Activated T-helper 1 cell treated with Interleukin-2 at 50 U/mL for 16 hours (primary cell): ENCODE measurements around the gene IKZF5.
A peak's percentile ranks its signal among the peaks of the same experiment; 100 is the strongest.

Experiments
- DNase-seq: peaks from one replicate; pipeline ENCODE4 v3.0.0-alpha.2; 2020; ENCODE audit warnings: low read depth

IKZF5 gene

DNA sequence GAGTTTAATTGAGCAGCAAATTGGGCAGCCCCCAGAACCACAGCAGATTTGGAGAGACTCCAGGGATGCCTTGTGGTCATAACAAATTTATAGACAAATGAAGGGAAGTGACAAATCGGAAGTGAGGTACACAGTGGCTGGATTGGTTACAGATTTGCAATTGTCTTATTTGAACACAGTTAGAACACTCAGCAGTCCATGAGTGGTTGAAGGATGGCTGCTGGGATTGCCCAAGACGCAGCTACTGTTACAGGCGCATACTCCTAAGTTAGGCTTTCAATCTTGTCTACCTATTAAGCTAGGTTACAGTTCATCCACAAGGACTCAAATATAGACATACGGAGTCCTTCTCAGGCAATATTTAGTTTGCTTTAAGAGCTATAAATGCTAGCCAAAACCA lies 7.6 kb upstream of the IKZF5 start:
- DNase-seq: no peak

DNA sequence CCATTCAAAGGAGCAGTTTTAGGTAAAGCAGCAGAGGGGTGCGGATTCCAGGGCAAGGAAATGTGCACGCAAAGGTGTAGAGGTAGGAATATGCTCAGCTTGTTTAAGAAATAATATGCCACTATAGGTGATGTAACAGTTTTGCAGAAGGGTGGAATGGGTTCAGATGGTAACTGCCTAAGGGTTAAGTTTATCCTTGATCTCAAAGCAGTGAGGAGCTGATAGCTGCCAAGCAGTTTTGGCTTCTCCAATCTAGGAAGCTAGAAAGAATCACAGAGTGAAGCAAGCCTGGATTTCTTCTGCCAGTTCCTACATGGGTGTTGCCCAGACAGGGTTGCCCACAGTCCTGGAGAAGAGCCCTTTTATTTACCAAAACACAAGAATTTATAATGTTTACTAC lies 6.2 kb upstream of the IKZF5 start:
- DNase-seq: no peak

DNA sequence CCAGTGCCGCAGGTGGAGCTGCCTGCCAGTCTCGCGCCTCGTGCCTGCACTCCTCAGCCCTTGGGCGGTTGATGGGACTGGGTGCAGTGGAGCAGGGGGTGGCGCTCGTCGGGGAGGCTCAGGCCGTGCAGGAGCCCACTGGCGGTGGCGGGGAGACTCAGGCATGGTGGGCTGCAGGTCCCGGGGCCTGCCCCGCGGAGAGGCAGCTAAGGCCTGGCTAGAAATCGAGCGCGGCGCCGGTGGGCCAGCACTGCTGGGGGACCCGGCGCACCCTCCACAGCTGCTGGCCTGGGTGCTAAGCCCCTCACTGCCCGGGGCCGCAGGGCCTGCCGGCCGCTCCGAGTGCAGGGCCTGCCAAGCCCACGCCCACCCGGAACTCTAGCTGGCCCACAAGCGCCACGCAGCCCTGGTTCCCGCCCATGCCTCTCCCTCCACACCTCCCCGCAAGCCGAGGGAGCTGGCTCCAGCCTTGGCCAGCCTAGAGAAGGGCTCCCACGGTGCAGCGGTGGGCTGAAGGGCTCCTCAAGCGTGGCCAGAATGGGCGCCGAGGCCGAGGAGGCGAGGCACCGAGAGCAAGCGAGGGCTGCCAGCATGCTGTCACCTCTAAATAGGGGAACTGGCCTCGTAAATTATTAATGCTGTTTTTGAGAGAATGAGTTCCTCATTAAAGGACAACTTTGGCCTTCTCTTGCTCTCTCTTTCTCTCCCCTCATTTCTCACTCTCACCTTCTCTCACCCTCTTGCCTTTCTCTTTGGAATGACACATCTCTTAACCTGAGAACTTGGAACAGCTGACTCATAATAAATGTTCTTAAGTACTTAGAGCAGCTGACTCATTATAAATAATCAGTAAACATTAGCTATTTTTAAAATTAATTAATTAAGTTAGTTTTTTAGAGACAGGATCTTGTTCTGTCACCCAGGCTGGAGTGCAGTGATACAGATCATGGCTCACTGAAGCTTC lies 5.1 kb upstream of the IKZF5 start:
- DNase-seq: no peak

DNA sequence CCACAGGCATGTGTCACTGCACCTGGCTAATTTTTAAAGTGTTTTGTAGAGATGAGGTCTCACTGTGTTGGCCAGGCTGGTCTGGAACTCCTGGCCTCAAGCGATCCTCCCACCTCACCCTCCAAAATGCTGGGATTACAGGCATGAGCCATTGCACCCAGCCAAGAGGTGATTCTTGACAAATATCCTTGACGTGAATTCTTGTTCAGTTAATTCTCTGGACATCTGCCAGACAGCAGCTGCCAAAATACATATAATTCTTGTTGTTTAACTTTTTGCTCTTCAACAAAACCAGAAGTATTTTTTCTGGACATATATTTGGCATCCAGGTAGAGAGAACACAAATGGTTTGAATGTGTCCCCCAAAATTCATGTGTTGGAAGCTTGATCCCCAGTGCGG lies 3.4 kb upstream of the IKZF5 start:
- DNase-seq: no peak

DNA sequence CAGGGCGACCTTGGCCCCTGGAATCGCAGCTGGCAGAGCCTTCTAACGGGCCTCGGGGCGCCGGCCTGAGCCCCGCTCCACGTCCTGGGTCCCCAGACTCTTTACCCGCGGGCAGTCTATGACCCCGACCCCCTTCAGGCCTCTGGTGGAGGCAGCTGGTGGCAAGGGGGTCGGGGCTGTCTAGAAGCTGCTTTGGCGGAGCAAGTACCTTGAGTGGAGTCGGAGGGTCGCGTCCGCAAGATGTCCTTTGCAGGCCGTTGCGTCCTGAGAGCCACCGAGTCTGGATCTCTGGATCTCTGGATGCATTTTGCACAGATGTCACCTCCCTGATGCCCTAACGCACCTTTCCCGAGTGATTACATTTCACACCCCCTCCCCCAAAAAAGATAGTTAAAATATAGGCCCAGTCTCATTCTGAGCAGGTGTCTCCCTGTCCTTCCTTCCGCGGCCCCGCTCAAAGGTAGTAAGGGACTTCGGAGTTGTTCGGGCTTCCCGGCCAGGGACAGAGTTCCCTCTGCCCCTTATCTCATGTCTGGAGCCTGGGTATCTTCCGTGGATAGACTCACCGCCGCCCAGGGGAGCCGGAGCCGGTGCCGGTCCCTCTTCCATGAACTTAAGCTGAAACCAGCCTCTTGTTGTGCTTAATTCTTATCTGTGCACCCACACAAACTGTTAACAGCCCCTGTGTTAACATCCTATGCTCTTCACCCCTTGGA lies 668 bp upstream of the IKZF5 start:
- DNase-seq: no peak

DNA sequence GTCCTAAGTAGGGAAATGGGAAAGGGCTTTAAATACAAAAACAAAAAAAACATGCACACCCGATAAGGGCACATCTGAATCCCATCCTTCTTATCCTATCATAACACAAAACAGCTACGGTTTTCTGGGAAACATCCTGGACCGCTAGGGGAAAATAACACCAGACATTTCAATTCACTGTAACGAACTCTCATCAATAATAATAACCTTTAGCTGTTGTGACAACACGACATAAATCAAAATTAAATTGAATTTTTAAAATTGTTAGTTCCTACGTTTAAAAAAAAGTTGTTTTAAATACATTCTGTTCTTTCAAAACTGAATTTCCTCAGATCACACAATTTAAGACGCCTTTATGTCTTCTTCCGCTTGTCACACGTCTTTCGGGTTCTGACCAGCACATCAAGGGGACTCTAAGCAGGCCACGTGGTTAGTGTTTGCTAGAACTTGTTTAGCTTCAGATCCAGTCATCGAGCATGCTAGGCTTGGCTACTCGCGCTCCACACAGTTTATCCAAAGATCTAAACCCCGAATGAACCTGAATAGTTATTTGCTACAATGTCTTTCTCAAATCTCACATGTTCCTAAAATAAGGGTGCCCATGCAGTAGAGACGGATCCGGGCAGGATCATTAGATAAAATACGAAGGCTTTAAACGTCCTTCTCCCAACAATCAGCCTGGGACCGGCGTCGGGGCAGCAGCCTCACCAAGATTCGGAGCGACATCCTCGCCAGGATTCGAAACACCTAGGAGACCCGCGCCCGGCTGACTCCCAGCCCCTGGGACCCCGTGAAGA lies 839 bp downstream of the IKZF5 start:
- DNase-seq: peak; percentile 9

DNA sequence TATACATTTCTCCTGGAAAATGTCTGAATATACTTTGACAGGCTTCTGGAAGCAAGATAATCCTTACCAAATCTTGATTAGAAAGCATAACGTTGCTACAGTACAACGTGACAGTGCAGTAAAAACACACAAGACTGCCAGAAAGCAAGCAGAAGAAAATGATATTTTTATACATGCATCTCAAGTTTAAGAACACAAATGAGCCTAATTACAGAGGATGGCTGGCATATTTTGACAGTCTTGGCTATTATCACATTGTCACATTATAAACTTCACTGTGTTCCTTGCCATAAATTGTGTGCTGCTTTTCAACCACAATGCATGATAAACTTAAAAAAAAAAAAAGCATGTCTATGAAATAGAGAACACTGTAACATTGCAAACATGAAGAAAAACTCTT lies 4.3 kb downstream of the IKZF5 start:
- DNase-seq: no peak

DNA sequence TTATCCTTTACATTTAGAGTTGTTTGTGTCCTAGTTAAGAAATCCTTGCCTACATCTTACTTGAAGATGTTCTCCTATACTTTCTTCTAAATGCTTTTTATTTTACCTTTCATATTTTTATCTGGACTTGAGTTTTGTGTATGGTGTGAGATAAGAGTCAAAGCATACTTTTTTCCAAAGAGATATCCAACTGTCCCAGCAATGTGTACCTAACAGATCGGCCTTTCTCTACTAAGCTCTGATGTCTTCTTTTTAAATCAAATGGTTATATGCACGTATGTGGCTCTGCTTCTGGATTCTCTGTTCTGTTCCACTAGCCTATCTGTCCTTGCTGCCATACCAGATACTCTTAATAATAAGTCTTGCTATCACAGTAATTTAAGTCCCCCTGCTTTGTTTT lies 7.2 kb downstream of the IKZF5 start:
- no peak for DNase-seq

DNA sequence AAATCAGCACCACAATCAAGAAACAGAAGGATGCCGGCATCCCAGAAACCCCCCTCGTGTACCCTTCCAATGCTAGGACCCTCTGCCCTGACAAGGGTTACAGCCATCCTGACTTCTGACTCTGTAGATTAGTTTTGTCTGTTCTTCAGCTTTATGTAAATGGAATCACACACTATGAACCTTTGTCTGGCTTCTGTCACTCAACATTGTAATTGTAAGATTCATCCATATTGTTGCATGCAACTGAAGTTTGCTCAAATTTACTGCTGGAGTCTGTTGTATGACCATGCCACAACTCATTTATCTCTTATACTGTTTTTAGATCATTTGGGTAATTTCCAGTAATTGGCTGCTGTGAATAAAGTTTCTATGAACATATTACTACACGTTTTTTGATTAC lies 8.4 kb downstream of the IKZF5 start:
- DNase-seq: no peak

DNA sequence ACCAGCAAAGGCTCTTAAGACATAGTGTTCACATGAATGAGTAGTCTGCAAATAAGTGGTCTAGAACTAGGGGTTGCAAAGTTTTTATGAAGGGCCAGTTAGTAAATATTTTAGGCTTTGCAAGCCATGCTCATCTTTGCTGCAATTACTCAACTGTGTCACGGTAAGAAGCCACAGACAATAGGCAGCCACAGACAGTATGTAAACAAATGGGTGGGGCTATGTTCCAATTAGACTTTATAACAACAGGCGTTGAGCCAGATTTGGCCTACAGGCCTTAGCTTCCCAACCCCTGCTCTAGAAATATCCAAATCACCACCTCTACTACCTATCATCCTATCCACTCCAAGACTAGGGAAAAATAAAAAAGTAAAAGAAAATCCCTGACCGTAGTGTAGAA lies 9.2 kb downstream of the IKZF5 start:
- DNase-seq: no peak

DNA sequence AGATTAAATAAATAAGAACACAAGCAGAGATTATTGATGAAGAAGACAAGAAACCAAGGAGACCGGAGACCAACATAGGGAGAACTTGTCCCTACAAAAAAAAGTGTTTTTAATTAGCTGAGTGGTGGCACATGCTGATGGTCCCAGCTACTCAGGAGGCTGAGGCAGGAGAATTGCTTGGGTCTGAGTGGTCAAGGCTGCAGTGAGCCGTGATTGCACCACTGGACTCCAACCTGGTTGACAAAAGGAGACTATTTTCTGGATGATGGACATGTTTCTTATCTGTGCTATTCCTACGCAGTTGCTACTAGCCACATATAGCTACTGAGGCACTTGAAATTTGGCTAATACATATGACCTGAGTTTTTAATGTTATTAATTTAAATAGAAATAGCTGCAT lies 9.7 kb downstream of the IKZF5 start:
- no peak for DNase-seq

DNA sequence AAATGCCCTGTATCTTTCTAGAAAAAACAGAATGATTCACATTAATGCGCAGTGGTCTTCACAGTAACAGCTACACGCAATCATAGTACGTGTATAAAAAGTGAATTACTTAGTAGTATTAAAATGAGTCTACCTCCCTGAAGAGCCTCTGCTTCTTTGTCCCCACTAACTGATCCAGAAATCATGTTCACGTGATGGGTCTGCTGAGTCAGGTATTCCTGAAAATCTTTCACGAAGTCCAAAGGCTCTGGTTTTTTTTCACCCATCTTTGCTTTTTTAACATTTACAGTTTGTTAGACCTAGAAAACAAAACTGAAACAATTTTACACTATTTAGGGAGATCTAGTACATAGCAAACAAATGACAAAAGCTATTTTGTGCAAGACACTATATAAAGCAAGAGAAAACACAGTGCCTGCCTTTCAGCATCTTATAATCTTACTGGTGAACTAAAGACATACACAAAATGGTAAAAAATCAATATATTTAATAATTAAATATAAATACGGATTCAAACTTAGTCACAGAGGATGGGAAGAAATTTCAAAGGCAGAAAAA lies 10.2 kb downstream of the IKZF5 start:
- no peak for DNase-seq

DNA sequence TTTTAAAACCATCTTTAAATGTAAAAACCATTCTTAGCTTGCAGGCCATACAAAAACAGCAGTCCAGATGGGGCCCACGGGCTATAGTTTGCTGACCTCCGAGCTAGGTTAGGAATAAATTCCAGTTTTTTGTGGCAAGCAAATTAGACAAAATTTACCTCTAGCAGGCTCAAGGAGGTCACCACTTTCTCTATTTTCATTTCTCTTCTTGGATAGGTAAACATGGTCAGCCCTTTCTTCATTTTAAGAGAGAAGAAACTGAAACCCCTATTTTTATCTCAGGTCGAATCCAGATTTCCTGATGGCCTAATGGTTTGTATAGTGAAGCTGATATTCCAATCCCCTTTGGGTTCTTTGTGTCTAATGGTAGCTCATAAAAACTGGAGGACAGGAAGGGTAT lies 10.7 kb downstream of the IKZF5 start:
- no peak for DNase-seq

DNA sequence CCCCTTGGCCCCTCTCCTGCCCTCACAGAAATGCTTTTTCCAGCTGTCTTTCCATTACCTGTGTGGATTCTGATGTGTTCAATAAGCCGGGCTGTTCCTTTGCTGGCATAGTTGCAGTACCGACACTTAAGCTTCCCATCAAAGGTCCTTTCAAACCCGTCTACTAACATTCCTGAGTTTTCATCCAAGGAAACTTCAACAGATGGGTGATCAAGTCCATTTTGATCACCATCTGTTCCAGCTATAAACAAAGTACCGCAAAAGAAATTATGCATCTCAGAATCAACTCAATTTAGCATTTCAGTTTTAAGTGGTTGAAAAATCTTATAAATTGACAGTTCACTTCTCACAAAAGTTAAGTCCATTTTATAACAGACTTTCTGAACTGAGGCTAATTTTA lies 12.7 kb downstream of the IKZF5 start:
- no peak for DNase-seq

DNA sequence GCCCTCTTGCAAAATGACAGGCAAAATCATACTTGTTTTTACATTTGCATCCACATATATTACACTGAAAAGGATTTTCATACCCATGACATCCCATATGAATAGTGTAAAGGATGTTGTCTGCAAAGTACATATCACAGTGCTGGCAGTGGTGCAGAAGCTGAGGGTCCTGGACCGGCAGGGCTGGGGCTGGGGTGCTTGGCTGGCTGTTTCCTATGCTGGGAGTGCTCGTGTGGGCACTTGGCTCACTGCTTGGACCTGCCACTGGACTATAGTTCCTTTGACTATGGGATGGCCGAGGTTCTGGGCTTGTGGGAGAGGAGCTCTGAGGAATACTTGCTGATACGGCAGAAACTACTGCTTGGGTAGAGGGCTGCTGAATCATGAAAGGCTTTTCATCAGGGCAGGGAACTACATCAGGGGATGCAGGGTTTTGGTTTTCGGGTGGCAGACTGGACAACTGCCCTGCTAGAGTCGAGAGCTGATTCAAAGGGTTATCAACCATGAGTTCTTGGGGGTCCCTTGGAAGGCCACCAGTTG lies 14.7 kb downstream of the IKZF5 start:
- DNase-seq: no peak

DNA sequence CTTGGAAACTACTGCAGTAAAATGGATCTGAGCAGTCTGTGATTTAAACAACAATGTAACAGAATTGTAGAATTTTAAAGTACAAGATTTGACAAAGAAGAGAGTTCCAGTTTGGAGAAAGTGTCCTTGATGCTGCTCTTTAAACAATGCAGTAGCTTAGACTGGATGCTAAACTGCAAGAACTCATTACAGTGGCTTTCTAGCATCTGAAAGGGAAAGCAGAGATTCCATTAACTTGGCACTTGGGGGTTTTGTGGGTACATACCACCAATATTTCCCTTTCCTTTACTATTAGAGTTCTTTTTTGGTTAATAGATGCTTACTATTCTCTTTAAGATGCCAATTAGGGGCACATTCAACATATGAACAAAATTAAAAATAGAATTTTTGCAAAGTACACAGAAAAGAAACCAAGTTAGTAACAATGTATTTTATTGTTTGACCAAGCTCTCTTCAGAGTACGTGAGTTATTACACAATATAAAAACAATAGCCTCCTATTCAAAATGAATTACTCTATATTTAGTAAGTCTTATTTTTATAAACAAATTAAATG lies 16.5 kb downstream of the IKZF5 start:
- DNase-seq: no peak

DNA sequence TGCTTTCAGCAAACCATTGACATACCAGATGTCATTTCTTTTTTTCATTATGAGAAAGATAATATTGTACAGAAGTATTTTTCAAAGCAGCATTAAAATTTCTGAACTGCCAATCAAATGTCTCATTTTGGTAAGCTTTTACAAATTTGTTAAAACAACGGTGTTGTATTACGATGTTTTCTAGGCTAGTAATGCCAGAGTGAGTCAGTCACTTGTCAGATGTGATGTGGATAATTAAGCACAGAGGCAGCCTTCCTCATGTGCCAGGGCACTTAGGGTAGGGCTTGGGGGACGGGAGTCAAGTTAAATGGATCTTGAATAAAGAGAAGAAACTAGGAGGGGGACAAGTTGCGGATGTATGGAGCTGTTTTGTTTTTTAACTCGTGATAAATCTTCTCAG lies 18.3 kb downstream of the IKZF5 start:
- no peak for DNase-seq

DNA sequence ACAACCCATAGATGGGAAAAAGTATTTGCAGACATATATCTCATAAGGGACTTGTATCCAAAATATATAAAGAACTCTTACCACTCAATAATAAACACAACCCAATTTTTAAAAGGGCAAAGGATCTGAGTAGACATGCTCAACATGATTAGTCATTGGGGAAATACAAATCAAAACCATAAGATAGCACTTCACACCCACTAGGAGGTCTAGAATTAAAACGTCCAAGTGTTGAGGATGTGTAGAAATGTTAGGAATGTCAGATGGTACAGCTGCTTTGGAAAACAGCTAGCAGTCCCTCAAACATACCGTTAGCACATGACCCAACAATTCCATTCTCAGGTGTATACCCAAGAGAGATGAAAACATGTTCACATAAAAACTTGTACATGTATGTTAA lies 20.1 kb downstream of the IKZF5 start:
- no peak for DNase-seq

DNA sequence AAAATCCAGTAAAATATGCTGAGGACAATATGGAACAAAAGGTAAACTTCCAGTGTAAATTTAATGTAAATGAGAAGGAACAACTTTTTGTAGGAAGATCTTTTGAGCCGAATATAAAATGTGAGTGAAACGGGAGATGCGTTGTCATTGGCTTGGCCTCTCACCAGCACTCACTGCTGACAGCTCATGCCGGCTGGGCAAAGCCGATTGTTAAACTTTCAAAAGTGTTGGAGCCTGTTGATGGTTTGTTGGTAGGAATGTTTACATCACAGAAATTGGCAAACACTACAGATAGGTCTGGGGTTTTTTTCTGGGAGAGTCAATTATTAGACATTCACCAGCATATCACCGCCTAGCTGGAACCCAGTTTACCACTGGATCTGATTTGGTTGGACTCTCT lies 22.3 kb downstream of the IKZF5 start:
- DNase-seq: no peak

DNA sequence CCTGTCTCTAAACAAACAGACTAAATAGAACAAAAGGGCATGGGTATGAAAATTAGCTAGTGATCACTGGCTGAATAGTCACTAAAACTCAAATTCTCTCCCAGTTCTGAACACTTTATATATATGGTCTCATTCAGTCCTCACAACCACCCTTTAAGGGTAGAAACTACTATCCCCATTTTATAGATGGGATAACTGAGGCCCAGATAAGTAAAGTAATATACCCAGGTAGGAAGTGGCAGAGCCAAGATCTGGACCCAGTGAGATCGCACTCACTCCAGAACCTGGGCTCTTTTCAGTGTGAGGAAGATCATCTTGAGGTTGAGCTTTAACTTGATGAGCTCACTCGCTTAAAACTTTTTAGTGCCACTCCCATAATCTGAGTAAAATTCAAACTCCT lies 23.9 kb downstream of the IKZF5 start:
- DNase-seq: no peak

DNA sequence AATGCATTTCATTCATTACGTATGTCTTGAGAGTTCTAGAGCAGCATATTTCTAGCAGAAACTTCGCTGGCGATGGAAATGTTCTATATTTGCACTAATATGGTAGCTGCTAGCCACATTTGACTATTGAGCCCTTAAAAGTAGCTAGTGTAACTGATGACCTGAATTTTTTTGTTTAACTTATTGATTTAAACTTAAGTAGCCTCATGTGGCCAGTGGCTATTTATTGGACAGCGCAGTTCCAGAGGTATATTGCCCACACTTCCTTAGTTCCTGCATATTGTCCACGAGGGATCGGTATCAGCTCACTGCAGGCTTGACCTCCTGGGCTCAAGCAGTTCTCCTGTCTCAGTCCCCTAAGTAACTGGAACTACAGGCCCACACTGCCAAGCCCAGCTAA lies 24.7 kb downstream of the IKZF5 start:
- DNase-seq: no peak

DNA sequence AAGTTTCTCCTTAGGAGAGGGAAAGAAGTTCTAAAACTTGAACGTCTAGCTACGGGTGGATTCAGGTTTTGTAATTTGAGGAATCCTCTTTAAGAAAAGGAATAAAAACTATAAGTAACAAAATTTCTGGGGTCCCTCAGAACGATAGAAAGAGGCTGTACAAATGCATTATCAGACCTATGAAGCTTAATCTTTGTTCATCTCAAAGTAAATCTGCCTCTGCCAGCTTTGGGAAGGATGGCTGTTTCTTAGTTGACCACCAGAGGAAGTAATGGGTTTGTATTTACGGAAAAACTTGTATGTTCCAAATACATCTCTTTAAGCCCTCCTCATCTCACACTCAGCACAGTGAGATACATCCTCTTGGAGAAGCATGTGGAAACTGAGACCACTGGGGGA lies 27.5 kb downstream of the IKZF5 start:
- DNase-seq: no peak
